22Rv1 (cell line): ENCODE results near the gene AUTS2.

ENCODE experiments used
- CTCF ChIP-seq: fragments of 450-650 bp; IDR thresholded peaks from 2 replicates; pipeline ENCODE4 v1.5.1; 2017; ENCODE audit warnings: mild to moderate bottlenecking
- ZFX ChIP-seq: fragments of 450-650 bp; IDR thresholded peaks from 2 replicates; pipeline ENCODE4 v1.6.1; 2017; ENCODE audit warnings: antibody characterized with exemption, borderline replicate concordance

DNA sequence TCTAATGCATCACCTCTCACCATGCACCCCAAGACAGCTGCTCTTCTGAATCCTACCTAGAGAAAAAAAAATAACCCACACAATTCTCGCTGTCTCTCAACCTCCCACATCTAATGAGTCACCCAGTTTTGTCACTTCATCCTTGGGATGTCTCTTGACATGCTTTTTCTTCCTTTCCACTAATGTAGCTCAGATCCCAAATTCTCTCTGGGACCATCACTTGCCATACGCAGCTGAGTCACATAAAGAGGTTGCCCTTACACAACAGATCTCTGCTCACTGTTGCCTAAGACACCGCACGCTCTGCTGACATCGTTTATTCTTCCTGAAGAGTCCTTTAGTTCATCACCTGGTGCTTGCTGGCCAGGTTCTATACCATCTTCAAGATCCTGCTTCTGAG is 927.7 kb downstream of the AUTS2 start:
- TF ChIP-seq CTCF (no peak), ZFX (no peak)
